Mammary epithelial cell (primary cell): ENCODE data around the gene IPCEF1.
"Not testable (repeated sequence)": the region's sequence is repeated elsewhere in the genome, so short reads cannot be mapped to it uniquely, and the experiment has no call there.

Experiments used
- EZH2 ChIP-seq: IDR thresholded peaks from 2 replicates; pipeline ENCODE4 v1.6.1; 2012; ENCODE audit warnings: low read length, inconsistent platforms, borderline replicate concordance
- TF ChIP-seq, protein P1 (sequence below), 2 donors: IDR thresholded peaks in 1 of 2; conservative IDR thresholded peaks in 1 of 2; 2 replicates each; pipeline ENCODE4 v1.5.1; 2011 to 2012; ENCODE audit warnings: inconsistent platforms in 2 of 2, low read length in 2 of 2, mild to moderate bottlenecking in 2 of 2, control low read depth in 1 of 2, low read depth in 1 of 2; ENCODE audit not compliant: insufficient read depth in 1 of 2; ENCODE audit errors: extremely low read depth in 1 of 2

- TF ChIP-seq, protein P1, sequence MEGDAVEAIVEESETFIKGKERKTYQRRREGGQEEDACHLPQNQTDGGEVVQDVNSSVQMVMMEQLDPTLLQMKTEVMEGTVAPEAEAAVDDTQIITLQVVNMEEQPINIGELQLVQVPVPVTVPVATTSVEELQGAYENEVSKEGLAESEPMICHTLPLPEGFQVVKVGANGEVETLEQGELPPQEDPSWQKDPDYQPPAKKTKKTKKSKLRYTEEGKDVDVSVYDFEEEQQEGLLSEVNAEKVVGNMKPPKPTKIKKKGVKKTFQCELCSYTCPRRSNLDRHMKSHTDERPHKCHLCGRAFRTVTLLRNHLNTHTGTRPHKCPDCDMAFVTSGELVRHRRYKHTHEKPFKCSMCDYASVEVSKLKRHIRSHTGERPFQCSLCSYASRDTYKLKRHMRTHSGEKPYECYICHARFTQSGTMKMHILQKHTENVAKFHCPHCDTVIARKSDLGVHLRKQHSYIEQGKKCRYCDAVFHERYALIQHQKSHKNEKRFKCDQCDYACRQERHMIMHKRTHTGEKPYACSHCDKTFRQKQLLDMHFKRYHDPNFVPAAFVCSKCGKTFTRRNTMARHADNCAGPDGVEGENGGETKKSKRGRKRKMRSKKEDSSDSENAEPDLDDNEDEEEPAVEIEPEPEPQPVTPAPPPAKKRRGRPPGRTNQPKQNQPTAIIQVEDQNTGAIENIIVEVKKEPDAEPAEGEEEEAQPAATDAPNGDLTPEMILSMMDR (conservative IDR thresholded peaks at IDR 0.05 in 1 of 2, IDR thresholded peaks at IDR 0.05 in 1 of 2; ENCODE audit: extremely low read depth in 1 of 2, insufficient read depth in 1 of 2, low read depth in 1 of 2, low read length in 2 of 2) = not testable (repeated sequence)
- not testable (repeated sequence) for TF ChIP-seq EZH2
These were observed 49.5 kb downstream of the IPCEF1 start for GRCh38 chr6:154307147-154307546.
